Epithelial cell of prostate (primary cell): ENCODE measurements around the gene ZNF628.

Experiments
- DNase-seq: peaks from one replicate; pipeline ENCODE4 v3.0.0-alpha.2; 2011; ENCODE audit warnings: low read depth, low spot score
- H3K27ac ChIP-seq: fragments of 450-650 bp; 2 replicates; pipeline ENCODE4 v1.5.1; 2017; ENCODE audit warnings: mild to moderate bottlenecking

Gene ZNF628

GRCh38 chr19:55526216-55527196, 50.1 kb downstream of the ZNF628 start:
- no peak overlapping the region for H3K27ac ChIP-seq
- DNase-seq: no peak

GRCh38 chr19:55527197-55528029, 51.0 kb downstream of the ZNF628 start:
- no peak for DNase-seq

GRCh38 chr19:55528030-55528803, 51.8 kb downstream of the ZNF628 start:
- no peak for DNase-seq
- no peak overlapping the region for H3K27ac ChIP-seq

More at GRCh38 chr19:55527197-55528029, 51.0 kb downstream of the ZNF628 start:
- no peak overlapping the region for H3K27ac ChIP-seq

GRCh38 chr19:55529636-55530234, 53.3 kb downstream of the ZNF628 start:
- H3K27ac ChIP-seq: no peak overlapping the region
- DNase-seq: no peak

- DNase-seq: no peak
- no peak overlapping the region for H3K27ac ChIP-seq
Measured at GRCh38 chr19:55530996-55531395, 54.6 kb downstream of the ZNF628 start.
